NCI-H446 (cell line): ENCODE data around the gene RALGAPA2.

ENCODE experiments used
- DNase-seq, 2 experiments: peaks; one replicate each; lab custom pipeline; 2025; lab: John Stamatoyannopoulos, UW

The RALGAPA2 gene

GRCh38 chr20:20683481-20684321 lies 28.7 kb downstream of the RALGAPA2 start:
- DNase-seq = no peak

DNA sequence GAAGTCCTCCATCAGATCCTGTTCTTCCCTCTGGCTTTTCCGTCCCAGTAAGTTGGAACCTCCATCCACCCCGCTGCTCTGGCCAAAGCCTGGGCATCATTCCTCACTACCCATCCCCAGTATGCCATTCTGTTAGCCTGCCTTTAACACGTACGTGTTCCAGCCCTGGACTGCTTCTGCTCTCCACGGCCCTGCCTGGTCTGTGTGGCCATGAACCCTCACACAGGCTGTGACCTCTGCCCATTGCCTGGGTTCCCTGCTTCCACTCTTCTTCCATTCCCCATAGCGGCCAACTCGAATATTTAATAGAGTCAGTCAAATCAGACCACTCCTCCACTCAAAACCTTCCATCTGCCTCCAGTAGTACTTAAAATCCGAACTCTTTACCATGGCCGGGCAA lies 29.4 kb downstream of the RALGAPA2 start:
- no peak for DNase-seq

- DNase-seq = no peak
Observed at GRCh38 chr20:20680991-20681508, 31.4 kb downstream of the RALGAPA2 start.

DNA sequence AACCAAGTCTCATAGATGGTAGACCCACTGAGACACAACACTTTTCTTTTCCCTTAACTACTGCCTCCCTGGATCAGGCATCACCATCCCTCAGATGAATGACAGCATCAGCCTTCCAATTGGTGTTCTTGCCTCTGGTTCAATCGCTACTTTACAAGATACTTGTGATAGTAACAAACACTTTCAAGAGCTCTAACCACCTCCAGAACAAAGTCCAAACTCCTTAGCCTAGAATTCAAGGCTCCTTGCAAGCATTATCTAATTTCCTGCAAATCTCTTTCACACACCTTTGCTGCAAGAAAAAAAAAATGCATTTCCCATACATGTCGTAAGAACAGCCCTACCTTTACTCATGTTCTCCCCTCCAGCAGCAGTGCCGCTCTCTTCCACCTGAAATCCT lies 33.1 kb downstream of the RALGAPA2 start:
- no peak for DNase-seq

GRCh38 chr20:20677186-20677585 lies 35.3 kb downstream of the RALGAPA2 start:
- DNase-seq = peak; percentile 8 to 80

GRCh38 chr20:20668639-20669038 lies 43.8 kb downstream of the RALGAPA2 start:
- DNase-seq = no peak

- no peak for DNase-seq
Observed at GRCh38 chr20:20666359-20666758, 46.1 kb downstream of the RALGAPA2 start.

GRCh38 chr20:20665606-20666332 lies 46.7 kb downstream of the RALGAPA2 start:
- DNase-seq = no peak

DNA sequence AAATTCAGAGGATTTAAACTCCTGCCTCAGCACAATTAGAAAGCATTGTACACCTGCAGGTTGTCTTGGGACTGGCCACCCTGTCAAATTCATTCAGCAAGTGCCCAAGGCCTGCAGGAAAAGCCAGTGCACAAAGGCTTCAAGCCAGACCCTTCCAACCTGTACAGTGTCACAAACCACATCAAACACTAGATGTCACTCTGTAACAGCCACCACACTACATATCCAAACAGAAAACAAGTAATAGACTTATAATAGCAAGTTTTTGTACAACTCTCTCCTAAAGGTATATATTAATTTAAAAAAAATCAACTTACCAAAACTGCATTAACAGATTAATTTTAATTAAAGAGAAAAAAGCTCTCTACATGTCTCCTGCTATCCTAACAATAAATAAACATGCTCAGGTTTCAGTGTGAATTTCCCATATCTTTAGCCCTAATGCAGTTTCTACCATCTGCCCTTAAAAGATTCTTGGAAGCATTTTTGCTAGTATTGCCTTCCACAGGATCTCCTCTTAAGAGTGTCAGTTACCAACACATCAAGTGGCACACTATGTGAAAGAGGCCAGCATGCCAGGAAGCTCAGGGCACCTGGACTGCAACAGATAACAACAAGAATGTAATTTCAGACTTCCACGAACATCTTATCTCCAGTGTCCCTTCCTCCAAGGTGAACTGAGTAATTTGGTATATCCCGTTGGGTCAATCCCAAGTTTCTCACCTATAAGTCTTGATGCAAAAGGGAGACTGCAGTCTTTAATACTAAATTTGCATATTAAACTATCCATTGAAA lies 47.5 kb downstream of the RALGAPA2 start:
- peak; percentile 53 to 62 for DNase-seq

DNA sequence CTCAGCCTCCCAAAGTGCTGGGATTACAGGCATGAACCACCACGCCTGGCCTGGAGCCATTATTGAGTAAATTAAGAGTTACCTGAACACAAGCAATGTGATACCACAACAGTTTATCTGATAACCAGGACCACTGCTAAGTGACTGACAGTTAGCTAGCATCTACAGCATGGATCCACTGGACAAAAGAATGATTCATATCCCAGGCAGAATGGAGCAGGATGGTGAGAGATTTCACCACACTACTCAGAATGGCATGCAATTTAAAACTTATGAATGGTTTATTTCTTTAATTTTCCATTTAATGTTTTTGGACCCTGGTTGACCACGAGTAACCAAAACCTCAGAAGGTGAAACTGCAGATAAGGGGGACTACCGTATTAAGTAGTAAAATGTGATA lies 48.6 kb downstream of the RALGAPA2 start:
- no peak for DNase-seq

- DNase-seq = no peak
Observed at GRCh38 chr20:20658871-20659431, 53.5 kb downstream of the RALGAPA2 start.

DNA sequence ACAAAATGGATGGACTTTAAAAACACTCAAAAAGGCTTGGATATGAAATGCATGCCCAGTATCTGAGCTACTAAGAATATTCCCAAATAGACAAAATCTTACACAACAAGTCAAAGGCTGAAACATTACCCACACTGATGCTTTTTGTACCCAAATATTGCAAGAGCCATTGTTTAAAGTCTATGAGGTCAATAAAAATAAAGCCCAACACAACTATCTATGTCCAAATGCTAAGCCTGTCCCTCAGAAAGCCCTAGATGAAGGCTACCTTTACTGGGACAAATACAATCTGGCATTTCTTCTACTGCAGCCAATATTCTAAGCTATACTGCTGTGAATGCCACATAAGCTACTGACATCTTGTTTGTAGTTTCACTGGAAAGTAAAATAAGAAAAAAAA lies 54.3 kb downstream of the RALGAPA2 start:
- no peak for DNase-seq

- DNase-seq = no peak
Observed at GRCh38 chr20:20657092-20657491, 55.4 kb downstream of the RALGAPA2 start.

- no peak for DNase-seq
Observed at GRCh38 chr20:20655883-20656282, 56.6 kb downstream of the RALGAPA2 start.

DNA sequence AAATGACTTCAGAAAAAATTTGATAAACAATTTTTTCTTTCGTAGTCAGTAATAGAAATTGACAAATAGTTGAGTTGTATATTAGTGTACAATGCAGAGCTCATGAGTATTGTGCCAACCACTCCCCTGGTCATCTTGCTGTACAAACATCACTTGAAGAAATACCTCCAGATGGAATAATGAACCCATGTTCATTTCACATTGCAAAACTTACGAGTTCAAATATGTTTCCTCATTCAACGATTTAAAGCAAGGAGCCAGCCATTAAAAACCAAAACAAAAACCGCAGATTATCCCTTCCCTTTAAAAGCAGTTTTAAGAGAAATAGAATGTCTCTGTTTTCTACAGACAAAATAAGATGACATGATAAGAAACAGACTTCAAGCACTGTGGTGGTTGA lies 62.5 kb downstream of the RALGAPA2 start:
- no peak for DNase-seq

DNA sequence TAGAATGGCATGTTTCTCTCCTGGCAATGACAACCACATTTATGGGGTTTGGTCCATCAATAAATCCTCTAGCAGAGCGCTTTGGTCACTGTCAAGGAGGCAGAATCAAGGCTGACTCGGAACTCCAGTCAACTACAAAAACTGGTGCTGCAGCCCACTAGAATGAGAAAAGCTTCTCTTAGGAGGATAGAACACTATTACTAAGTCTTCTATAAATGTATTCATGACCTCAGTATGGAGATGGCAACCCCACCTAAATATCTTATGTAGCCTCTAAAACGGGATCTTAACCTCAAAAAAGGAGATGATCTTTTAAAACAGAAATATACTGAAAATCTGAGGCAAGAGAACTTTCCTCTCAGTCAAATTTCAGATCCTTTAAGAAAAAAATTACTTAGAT lies 68.5 kb downstream of the RALGAPA2 start:
- no peak for DNase-seq

- DNase-seq = peak in 1 of 2 experiments; percentile 44
Observed at GRCh38 chr20:20641783-20642182, 70.7 kb downstream of the RALGAPA2 start.

DNA sequence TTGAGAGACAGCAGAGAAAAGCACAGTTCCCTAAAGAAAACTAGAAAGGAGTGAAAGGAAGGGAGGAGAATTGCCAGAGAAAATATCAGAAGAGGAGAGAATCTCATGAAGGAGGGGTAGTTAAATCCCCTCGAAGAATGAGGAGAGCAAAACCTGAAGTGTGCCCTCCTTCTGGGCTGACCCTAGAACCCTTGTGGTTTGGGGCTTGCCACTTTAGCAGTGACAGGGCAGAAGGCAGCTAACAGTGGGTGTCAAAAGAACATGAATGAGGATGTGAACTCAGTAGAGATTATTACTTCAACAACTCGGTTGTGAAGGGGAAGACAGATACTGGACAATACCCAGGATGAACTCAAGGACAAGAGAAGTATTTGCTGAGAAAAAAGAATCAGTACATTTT lies 73.6 kb downstream of the RALGAPA2 start:
- DNase-seq = no peak

DNA sequence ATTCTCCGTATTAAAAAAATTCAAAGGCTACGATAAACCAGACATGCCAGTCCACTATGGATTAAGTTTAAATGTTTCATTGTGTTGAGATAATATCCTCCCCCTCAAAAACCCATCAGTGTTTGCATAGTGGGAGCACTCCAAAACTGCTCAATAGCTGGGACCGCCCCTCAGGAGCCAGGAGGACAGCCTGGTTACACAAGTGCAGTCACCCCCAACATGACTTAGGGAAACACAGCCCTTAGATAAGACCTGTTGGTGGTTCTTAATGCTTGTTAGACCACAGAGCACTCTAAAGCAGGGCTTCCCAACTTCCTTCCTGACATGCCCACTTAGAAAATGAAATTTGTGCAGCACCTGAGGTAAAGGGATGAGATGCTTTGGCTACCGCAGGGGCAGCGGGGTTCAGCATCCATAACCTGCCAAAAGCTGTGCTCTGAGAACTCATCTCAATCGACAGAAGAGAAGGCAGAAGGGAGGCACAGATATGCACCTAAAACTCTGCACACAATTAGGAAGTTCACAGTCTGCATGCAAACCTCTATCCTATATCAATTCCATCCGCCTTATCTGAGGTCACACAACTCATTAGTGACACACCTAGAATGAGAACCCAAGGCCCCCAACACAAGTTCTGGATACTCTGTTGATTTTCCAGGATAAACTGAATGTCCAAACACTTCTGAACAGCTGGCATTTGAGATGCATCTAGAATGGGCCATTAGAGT lies 74.3 kb downstream of the RALGAPA2 start:
- DNase-seq = no peak

DNA sequence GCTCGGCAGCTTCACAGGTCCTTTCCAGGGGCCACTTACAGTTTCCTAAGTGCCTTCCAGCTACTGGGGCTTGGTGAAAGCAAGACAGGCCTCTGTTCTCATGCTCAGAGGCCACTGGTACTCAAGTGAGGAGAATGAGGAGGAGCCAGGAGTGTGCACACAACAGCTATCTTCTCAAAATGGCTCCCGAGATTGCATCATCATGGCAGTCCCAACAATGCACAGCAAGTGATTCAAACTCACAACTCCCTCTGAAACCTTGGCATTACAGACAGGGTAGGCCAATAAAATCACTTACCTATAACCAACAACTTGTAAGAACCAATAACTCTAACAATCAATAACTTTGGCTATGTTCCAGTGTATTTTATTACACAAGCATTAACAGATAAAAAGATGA lies 77.4 kb downstream of the RALGAPA2 start:
- no peak for DNase-seq

GRCh38 chr20:20632644-20633043 lies 79.8 kb downstream of the RALGAPA2 start:
- DNase-seq = no peak
